ENCODE results near the gene ARHGAP22.

Gene ARHGAP22

DNA sequence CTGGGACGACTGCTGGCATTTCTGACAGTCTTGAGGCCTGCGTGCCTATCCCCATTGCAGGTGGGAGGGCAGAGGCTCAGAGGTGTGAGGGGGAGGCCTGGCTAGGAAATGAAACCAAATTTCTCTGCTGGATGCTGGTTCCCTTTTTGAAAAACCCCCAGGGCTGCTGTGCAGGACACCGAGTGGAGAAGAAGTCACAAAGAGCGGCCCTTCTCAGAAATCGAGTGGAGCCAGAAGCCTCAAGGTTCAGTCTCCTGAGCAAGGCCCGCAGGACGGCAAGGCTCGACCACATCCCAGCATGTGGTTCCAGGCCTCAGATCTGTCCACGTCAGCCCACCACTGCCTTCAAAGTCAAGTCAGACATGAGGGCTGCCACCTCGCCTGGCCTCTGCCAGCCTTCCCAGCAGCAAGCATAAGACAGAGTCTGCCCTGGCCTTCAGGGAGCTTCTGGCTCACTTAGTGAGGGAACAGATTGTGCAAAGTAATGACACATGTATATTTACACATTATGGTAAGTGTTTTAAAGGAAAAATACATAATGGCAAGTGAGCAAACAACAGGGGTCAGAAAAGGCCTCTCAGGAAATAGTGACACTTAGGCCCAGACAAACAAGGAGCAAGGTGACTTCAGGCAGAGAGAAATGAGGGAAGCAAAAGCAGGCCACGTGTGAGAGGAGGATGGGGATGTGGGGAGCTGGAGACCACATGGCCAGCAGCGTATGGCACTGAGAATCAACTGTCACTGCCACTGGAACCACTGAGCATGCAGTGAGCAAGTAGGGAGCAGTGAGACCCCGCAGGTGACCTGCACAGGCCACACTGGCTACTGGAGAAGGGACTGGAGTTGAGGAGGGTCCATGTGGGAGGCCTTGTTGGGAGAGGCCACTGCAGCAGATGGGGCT lies 86.7 kb downstream of the ARHGAP22 start:
- peak overlapping the region in 1 of 2 donors; percentile 13 for H3K27ac ChIP-seq (ENCODE audit: low read depth in 2 of 2, low read length in 2 of 2)
- H3K9ac ChIP-seq (ENCODE audit: low read depth in 1 of 2, low read length in 2 of 2) = no peak overlapping the region
- no peaks in the 10 kb centered on the region for H3K9me3 ChIP-seq (ENCODE audit: control insufficient read depth in 2 of 2, low read length in 2 of 2)
- peaks cover 0 to 3% of the 10 kb centered on the region in 2 donors for H3K4me1 ChIP-seq (ENCODE audit: control insufficient read depth in 2 of 2, insufficient read depth in 2 of 2, low read length in 2 of 2)
- no peak overlapping the region for H3K4me3 ChIP-seq (ENCODE audit: low read length in 2 of 2)
- no peaks in the 10 kb centered on the region for H3K36me3 ChIP-seq (ENCODE audit: control insufficient read depth in 2 of 2, insufficient read depth in 2 of 2, low read length in 2 of 2)
- peaks cover 13 to 16% of the 10 kb centered on the region in 2 donors for H3K27me3 ChIP-seq (ENCODE audit: control insufficient read depth in 2 of 2, insufficient read depth in 2 of 2, low read length in 2 of 2)

DNA sequence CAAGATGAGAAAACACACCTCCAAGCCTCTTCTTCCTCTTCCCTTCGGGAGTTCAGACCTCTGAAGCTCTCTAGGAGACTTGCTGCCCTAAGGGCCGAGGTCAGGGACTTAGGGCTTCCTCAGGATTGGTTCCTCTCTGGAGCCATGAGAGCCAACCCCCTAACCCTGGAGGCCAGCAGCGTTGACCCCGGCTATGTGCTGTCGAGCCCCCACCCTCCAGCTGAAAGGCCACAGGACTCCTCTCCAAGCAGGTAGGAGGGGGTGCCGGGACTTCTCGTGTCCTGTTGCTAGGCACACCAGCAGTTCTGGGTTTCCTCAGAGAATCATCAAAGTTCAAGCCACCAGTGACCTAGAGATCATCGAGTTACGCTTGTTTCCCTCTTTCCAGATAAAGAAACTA lies 87.4 kb downstream of the ARHGAP22 start:
- Histone ChIP-seq H3K4me3 (ENCODE audit: low read length in 2 of 2) (no peak overlapping the region), H3K4me1 (ENCODE audit: control insufficient read depth in 2 of 2, insufficient read depth in 2 of 2, low read length in 2 of 2) (no peaks in the 10 kb centered on the region), H3K9ac (ENCODE audit: low read depth in 1 of 2, low read length in 2 of 2) (no peak overlapping the region), H3K36me3 (ENCODE audit: control insufficient read depth in 2 of 2, insufficient read depth in 2 of 2, low read length in 2 of 2) (no peaks in the 10 kb centered on the region), H3K27ac (ENCODE audit: low read depth in 2 of 2, low read length in 2 of 2) (peak overlapping the region in 1 of 2 donors; percentile 13), H3K27me3 (ENCODE audit: control insufficient read depth in 2 of 2, insufficient read depth in 2 of 2, low read length in 2 of 2) (peaks cover 8 to 10% of the 10 kb centered on the region in 2 donors), H3K9me3 (ENCODE audit: control insufficient read depth in 2 of 2, low read length in 2 of 2) (no peaks in the 10 kb centered on the region)

DNA sequence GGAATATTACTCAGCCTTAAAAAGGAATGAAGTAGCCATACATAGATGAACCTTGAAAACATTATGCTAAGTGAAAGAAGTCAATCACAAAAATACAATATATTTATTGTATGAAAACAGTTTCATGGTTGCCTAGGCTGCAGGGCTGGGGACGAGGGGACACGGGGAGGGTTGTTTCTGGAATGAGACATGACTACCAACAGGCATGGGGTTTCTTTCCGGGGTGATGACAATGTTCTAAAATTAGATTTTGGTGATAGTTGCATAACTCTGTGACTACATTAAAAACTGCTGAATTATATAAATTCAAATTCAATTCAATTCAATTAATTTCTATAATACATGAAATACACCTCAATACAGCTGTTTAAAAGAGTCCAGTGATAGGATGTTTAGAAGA lies 88.0 kb downstream of the ARHGAP22 start:
- no peaks in the 10 kb centered on the region for H3K4me1 ChIP-seq (ENCODE audit: control insufficient read depth in 2 of 2, insufficient read depth in 2 of 2, low read length in 2 of 2)
- no peak overlapping the region for H3K9ac ChIP-seq (ENCODE audit: low read depth in 1 of 2, low read length in 2 of 2)
- no peak overlapping the region for H3K27ac ChIP-seq (ENCODE audit: low read depth in 2 of 2, low read length in 2 of 2)

DNA sequence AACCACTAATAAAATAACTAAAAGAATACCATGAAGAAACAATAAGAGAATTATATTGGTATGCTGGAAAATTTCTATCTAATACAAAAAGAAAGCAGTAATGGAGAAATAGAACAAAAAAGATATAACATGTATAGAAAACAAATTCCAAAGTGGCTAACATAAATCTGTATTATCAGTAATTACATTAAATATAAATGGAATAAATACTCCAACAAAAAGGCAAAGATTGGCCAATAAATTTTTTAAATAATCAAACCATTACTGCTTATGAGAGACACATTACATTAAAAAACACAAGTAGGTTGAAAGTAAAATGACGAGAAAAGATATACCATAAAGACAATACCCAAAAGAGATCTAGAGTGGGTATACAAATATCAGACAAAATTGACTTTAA lies 90.0 kb downstream of the ARHGAP22 start:
- H3K36me3 ChIP-seq (ENCODE audit: control insufficient read depth in 2 of 2, insufficient read depth in 2 of 2, low read length in 2 of 2) = no peaks in the 10 kb centered on the region
- H3K9me3 ChIP-seq (ENCODE audit: control insufficient read depth in 2 of 2, low read length in 2 of 2) = no peaks in the 10 kb centered on the region
- H3K27ac ChIP-seq (ENCODE audit: low read depth in 2 of 2, low read length in 2 of 2) = no peak overlapping the region
- no peak overlapping the region for H3K4me3 ChIP-seq (ENCODE audit: low read length in 2 of 2)
- H3K4me1 ChIP-seq (ENCODE audit: control insufficient read depth in 2 of 2, insufficient read depth in 2 of 2, low read length in 2 of 2) = no peaks in the 10 kb centered on the region
- H3K27me3 ChIP-seq (ENCODE audit: control insufficient read depth in 2 of 2, insufficient read depth in 2 of 2, low read length in 2 of 2) = no peaks in the 10 kb centered on the region
- H3K9ac ChIP-seq (ENCODE audit: low read depth in 1 of 2, low read length in 2 of 2) = no peak overlapping the region

More for the DNA sequence above, 88.0 kb downstream of the ARHGAP22 start:
- no peaks in the 10 kb centered on the region for H3K9me3 ChIP-seq (ENCODE audit: control insufficient read depth in 2 of 2, low read length in 2 of 2)
- no peaks in the 10 kb centered on the region for H3K36me3 ChIP-seq (ENCODE audit: control insufficient read depth in 2 of 2, insufficient read depth in 2 of 2, low read length in 2 of 2)
- peaks cover 4 to 5% of the 10 kb centered on the region in 2 donors for H3K27me3 ChIP-seq (ENCODE audit: control insufficient read depth in 2 of 2, insufficient read depth in 2 of 2, low read length in 2 of 2)
- no peak overlapping the region for H3K4me3 ChIP-seq (ENCODE audit: low read length in 2 of 2)

DNA sequence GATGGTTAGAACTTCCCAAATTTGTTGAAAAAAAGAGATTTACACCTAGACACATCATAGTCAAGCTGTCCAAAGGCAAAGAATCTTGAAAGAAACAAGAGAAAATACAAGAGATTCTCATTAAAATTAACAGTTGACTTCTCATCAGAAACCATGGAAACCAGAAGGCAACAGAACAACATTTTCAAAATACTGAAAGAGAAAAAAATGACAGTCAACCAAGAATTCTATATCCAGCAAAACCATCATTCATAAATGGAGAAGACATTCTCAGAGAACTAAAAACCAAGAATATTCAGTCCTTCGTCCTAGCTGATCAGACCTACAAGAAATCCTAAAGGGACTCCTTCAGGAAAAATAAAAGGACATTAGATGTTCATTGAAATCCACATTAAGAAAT lies 90.6 kb downstream of the ARHGAP22 start:
- no peak overlapping the region for H3K9ac ChIP-seq (ENCODE audit: low read depth in 1 of 2, low read length in 2 of 2)
- H3K9me3 ChIP-seq (ENCODE audit: control insufficient read depth in 2 of 2, low read length in 2 of 2) = no peaks in the 10 kb centered on the region
- no peak overlapping the region for H3K4me3 ChIP-seq (ENCODE audit: low read length in 2 of 2)
- no peak overlapping the region for H3K27ac ChIP-seq (ENCODE audit: low read depth in 2 of 2, low read length in 2 of 2)
- H3K27me3 ChIP-seq (ENCODE audit: control insufficient read depth in 2 of 2, insufficient read depth in 2 of 2, low read length in 2 of 2) = no peaks in the 10 kb centered on the region
- H3K36me3 ChIP-seq (ENCODE audit: control insufficient read depth in 2 of 2, insufficient read depth in 2 of 2, low read length in 2 of 2) = no peaks in the 10 kb centered on the region
- H3K4me1 ChIP-seq (ENCODE audit: control insufficient read depth in 2 of 2, insufficient read depth in 2 of 2, low read length in 2 of 2) = no peaks in the 10 kb centered on the region

DNA sequence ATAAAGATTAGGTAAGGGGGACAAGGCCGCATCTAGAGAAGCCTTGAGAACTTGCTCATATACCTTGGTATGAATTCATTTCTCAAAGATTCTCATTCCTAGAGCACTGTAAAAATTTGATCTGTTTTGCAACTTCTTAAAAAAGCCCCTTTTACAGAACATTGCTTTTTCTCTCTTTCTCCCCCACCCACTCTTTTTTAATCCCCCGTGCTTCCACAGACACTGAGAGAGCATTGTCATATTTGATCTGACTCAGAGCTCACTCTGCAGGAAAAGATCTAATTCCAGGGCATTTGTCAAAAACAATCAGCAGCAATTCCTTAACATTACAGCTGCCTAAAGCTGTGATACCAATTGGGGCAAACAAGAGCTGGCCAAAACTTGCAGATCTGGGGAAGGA lies 92.0 kb downstream of the ARHGAP22 start:
- no peaks in the 10 kb centered on the region for H3K27me3 ChIP-seq (ENCODE audit: control insufficient read depth in 2 of 2, insufficient read depth in 2 of 2, low read length in 2 of 2)
- no peaks in the 10 kb centered on the region for H3K9me3 ChIP-seq (ENCODE audit: control insufficient read depth in 2 of 2, low read length in 2 of 2)

DNA sequence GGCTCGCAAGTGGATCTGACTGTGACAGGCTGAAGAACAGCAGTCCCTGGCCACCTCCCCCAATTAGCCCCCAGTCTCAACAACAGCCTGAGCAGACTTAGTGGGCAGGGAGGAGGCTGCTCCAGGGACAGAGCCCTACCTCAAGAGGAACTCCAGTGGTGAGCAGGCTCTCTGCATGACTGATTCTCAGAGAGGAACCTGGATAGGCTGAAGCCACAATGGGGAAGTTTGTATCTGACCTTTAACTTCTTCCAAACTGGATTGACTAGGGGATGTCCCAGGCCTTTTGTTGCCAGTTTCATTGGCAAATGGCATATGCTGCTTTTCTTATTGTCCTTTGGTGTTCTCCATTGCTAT lies 93.0 kb downstream of the ARHGAP22 start:
- H3K9me3 ChIP-seq (ENCODE audit: control insufficient read depth in 2 of 2, low read length in 2 of 2) = no peaks in the 10 kb centered on the region
- no peak overlapping the region for H3K27ac ChIP-seq (ENCODE audit: low read depth in 2 of 2, low read length in 2 of 2)
- H3K4me3 ChIP-seq (ENCODE audit: low read length in 2 of 2) = no peak overlapping the region
- no peaks in the 10 kb centered on the region for H3K27me3 ChIP-seq (ENCODE audit: control insufficient read depth in 2 of 2, insufficient read depth in 2 of 2, low read length in 2 of 2)
- H3K36me3 ChIP-seq (ENCODE audit: control insufficient read depth in 2 of 2, insufficient read depth in 2 of 2, low read length in 2 of 2) = no peaks in the 10 kb centered on the region
- no peak overlapping the region for H3K9ac ChIP-seq (ENCODE audit: low read depth in 1 of 2, low read length in 2 of 2)
- no peaks in the 10 kb centered on the region for H3K4me1 ChIP-seq (ENCODE audit: control insufficient read depth in 2 of 2, insufficient read depth in 2 of 2, low read length in 2 of 2)

More for the DNA sequence above, 92.0 kb downstream of the ARHGAP22 start:
- Histone ChIP-seq H3K36me3 (ENCODE audit: control insufficient read depth in 2 of 2, insufficient read depth in 2 of 2, low read length in 2 of 2) (no peaks in the 10 kb centered on the region), H3K27ac (ENCODE audit: low read depth in 2 of 2, low read length in 2 of 2) (no peak overlapping the region), H3K4me3 (ENCODE audit: low read length in 2 of 2) (no peak overlapping the region), H3K4me1 (ENCODE audit: control insufficient read depth in 2 of 2, insufficient read depth in 2 of 2, low read length in 2 of 2) (no peaks in the 10 kb centered on the region), H3K9ac (ENCODE audit: low read depth in 1 of 2, low read length in 2 of 2) (no peak overlapping the region)

DNA sequence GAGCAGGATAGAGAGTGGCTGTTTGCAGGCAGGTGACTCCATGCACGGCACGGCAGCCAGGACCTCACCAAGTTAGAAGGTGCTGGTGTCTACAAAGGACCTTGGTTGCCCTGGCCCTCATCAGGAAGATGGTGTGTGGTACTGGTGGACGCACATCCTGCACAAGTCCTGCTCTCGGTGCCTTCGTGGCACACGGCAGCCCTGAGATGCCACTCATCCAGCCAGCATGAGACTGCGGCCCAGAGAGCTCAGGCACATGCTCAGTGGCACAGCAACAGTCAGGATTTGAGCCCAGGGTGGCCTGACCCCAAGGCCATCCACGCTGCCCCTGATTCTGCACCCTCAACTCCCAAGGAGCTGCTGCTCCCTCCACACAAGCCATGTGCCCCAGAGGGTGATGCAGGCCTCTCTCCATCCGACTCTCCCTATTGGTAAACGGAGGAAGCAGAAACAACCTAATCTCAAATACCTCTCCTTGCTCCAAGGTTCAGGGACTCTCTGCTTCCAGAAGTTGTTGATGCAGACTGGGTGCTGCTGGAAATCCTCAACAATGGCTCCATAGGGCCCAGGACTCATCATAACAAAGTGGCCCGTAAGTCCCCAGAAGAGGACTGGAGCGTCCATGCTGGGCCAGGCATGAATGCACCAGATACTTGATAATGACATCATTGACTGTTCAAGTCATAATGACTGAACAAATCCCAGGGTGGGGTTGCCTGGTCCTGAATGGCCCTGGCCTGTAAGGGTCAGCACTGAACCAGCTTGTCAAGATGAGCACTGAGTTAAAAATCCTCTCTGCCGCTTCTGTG lies 93.6 kb downstream of the ARHGAP22 start:
- Histone ChIP-seq H3K9me3 (ENCODE audit: control insufficient read depth in 2 of 2, low read length in 2 of 2) (no peaks in the 10 kb centered on the region), H3K27me3 (ENCODE audit: control insufficient read depth in 2 of 2, insufficient read depth in 2 of 2, low read length in 2 of 2) (no peaks in the 10 kb centered on the region), H3K4me3 (ENCODE audit: low read length in 2 of 2) (no peak overlapping the region), H3K36me3 (ENCODE audit: control insufficient read depth in 2 of 2, insufficient read depth in 2 of 2, low read length in 2 of 2) (no peaks in the 10 kb centered on the region), H3K4me1 (ENCODE audit: control insufficient read depth in 2 of 2, insufficient read depth in 2 of 2, low read length in 2 of 2) (no peaks in the 10 kb centered on the region), H3K9ac (ENCODE audit: low read depth in 1 of 2, low read length in 2 of 2) (no peak overlapping the region), H3K27ac (ENCODE audit: low read depth in 2 of 2, low read length in 2 of 2) (no peak overlapping the region)

DNA sequence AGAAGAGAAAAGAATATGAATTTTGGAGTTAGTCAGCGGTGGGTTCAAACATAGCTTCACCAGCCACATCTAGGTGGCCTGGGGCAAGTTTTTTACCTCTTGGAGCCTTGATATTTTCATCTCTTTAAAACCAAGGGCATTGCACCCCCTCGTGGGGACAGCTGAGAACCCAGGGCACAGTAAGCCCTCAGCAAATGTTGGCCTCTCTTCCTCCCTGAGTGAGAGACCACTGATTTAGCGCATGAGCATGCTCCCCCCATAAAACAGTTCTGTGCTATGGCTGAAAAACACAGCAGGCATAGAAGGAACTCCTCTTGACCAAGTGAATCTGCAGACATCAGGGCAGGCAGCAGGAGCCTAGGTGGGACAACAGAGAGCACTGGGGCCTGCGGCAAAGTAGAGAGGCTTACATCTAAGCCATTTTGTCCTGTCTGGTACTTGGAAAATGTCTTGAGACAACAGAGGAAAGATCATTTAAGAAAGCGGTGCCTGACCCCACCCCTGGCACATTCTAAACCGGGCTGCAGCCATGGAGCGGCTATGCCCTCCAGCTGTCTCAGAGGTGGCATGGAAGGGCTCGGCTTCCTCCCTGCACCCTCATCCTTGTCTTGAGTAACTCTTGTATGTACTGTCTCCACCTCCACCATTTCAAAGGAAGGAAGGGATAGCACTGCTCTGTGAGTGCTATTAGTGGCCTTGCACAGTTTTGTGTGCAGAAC lies 94.7 kb downstream of the ARHGAP22 start:
- no peaks in the 10 kb centered on the region for H3K9me3 ChIP-seq (ENCODE audit: control insufficient read depth in 2 of 2, low read length in 2 of 2)
- no peaks in the 10 kb centered on the region for H3K4me1 ChIP-seq (ENCODE audit: control insufficient read depth in 2 of 2, insufficient read depth in 2 of 2, low read length in 2 of 2)
- no peak overlapping the region for H3K9ac ChIP-seq (ENCODE audit: low read depth in 1 of 2, low read length in 2 of 2)
- H3K4me3 ChIP-seq (ENCODE audit: low read length in 2 of 2) = no peak overlapping the region
- H3K27ac ChIP-seq (ENCODE audit: low read depth in 2 of 2, low read length in 2 of 2) = no peak overlapping the region
- no peaks in the 10 kb centered on the region for H3K27me3 ChIP-seq (ENCODE audit: control insufficient read depth in 2 of 2, insufficient read depth in 2 of 2, low read length in 2 of 2)
- H3K36me3 ChIP-seq (ENCODE audit: control insufficient read depth in 2 of 2, insufficient read depth in 2 of 2, low read length in 2 of 2) = no peaks in the 10 kb centered on the region
